Suppressor macrophage treated with lipopolysaccharide for 4 hours (primary cell): ENCODE measurements around the gene PGM2.

ENCODE experiments used
- DNase-seq: peaks from one replicate; pipeline ENCODE4 v3.0.0-alpha.2; 2020

Gene PGM2

GRCh38 chr4:37867102-37867501 is 40.6 kb downstream of the PGM2 start:
- DNase-seq: no peak

- DNase-seq: no peak
Observed at GRCh38 chr4:37868238-37868637, 41.8 kb downstream of the PGM2 start.

GRCh38 chr4:37872310-37872988 is 46.0 kb downstream of the PGM2 start:
- DNase-seq: no peak

- DNase-seq: peak; percentile 39
Observed at GRCh38 chr4:37873386-37873785, 46.9 kb downstream of the PGM2 start.

- no peak for DNase-seq
Observed at GRCh38 chr4:37876156-37876555, 49.7 kb downstream of the PGM2 start.

- peak; percentile 48 for DNase-seq
Observed at GRCh38 chr4:37879365-37879764, 52.9 kb downstream of the PGM2 start.

GRCh38 chr4:37881811-37882210 is 55.3 kb downstream of the PGM2 start:
- peak; percentile 46 for DNase-seq

- peak; percentile 20 for DNase-seq
Observed at GRCh38 chr4:37882665-37883296, 56.3 kb downstream of the PGM2 start.

- no peak for DNase-seq
Observed at GRCh38 chr4:37884855-37885487, 58.5 kb downstream of the PGM2 start.

- peak; percentile 59 for DNase-seq
Observed at GRCh38 chr4:37885496-37885895, 59.0 kb downstream of the PGM2 start.

- peak; percentile 33 for DNase-seq
Observed at GRCh38 chr4:37889849-37890800, 63.6 kb downstream of the PGM2 start.

GRCh38 chr4:37890801-37891259 is 64.3 kb downstream of the PGM2 start, which contains the start of gene TBC1D1:
Gene TBC1D1, plus strand, starts transcription at chr4:37891084. Its CDS starts 11,012 bp downstream, at chr4:37902096.
- DNase-seq: peak; percentile 67

GRCh38 chr4:37891260-37892159 is 65.0 kb downstream of the PGM2 start:
- DNase-seq: peak; percentile 56

- DNase-seq: peak; percentile 69
Observed at GRCh38 chr4:37892641-37893040, 66.2 kb downstream of the PGM2 start.

- DNase-seq: no peak
Observed at GRCh38 chr4:37893164-37893563, 66.7 kb downstream of the PGM2 start.

- no peak for DNase-seq
Observed at GRCh38 chr4:37895271-37895670, 68.8 kb downstream of the PGM2 start.

- peak; percentile 21 for DNase-seq
Observed at GRCh38 chr4:37896206-37896860, 69.8 kb downstream of the PGM2 start.

GRCh38 chr4:37902212-37902611 is 75.7 kb downstream of the PGM2 start:
- no peak for DNase-seq

GRCh38 chr4:37902738-37903693 is 76.5 kb downstream of the PGM2 start:
- DNase-seq: no peak

- DNase-seq: no peak
Observed at GRCh38 chr4:37903901-37904300, 77.4 kb downstream of the PGM2 start.
